Neural progenitor cell (in vitro differentiated cells): Measurements from ENCODE around the gene NF2.

Experiments
- EZH2 ChIP-seq: fragments of 200-600 bp; sonication (generic); IDR thresholded peaks from 2 replicates; pipeline ENCODE4 v1.6.1; 2017; ENCODE audit warnings: antibody characterized with exemption, mild to moderate bottlenecking, moderate library complexity
- TF ChIP-seq, protein P1 (sequence below): fragments of 200-600 bp; sonication (generic); IDR thresholded peaks from 2 replicates; pipeline ENCODE4 v1.5.1; 2017; ENCODE audit warnings: antibody characterized with exemption, mild to moderate bottlenecking

DNA sequence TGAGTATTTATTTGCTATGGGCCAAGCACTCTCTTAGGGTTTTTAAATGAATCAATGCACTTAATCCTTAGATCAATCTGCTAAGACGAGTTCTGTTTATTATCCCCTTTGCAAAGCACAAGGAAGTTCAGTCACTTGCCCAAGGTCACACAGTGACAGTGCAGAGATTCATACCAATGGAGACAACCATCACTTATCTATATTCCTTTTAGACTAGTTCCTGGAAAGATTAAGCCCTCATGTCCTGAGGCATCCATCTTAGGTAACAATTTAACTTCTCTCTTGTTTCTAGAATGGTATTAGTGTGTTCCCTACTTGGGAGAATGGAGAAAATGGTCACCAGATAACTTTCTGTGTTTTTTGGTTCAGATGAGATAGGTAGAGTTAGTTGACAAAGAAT is 28.3 kb downstream of the NF2 start:
- no peak for TF ChIP-seq EZH2
- TF ChIP-seq, protein P1, sequence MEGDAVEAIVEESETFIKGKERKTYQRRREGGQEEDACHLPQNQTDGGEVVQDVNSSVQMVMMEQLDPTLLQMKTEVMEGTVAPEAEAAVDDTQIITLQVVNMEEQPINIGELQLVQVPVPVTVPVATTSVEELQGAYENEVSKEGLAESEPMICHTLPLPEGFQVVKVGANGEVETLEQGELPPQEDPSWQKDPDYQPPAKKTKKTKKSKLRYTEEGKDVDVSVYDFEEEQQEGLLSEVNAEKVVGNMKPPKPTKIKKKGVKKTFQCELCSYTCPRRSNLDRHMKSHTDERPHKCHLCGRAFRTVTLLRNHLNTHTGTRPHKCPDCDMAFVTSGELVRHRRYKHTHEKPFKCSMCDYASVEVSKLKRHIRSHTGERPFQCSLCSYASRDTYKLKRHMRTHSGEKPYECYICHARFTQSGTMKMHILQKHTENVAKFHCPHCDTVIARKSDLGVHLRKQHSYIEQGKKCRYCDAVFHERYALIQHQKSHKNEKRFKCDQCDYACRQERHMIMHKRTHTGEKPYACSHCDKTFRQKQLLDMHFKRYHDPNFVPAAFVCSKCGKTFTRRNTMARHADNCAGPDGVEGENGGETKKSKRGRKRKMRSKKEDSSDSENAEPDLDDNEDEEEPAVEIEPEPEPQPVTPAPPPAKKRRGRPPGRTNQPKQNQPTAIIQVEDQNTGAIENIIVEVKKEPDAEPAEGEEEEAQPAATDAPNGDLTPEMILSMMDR: no peak
